Measurements from ENCODE around the gene RPS6KB1. TPM values are rescaled to one million over a fixed set of nuclear protein-coding genes. Genes with fewer than 3 reads are reported as not detected.
"Not testable (repeated sequence)": the region's sequence is repeated elsewhere in the genome, so short reads cannot be mapped to it uniquely, and the experiment has no call there.

The RPS6KB1 gene
- total RNA-seq, 1 donor from 2014 or later, result 36.3 TPM

GRCh38 chr17:59930768-59931167 is 37.8 kb downstream of the RPS6KB1 start:
- not testable (repeated sequence) for DNase-seq (ENCODE audit: low spot score in 2 of 2); FAIRE-seq

GRCh38 chr17:59933317-59933716 is 40.4 kb downstream of the RPS6KB1 start:
- DNase-seq (ENCODE audit: low spot score in 2 of 2); FAIRE-seq: not testable (repeated sequence)

GRCh38 chr17:59940697-59941096 is 47.8 kb downstream of the RPS6KB1 start:
- FAIRE-seq; DNase-seq (ENCODE audit: low spot score in 2 of 2): not testable (repeated sequence)

GRCh38 chr17:59941131-59941530 is 48.2 kb downstream of the RPS6KB1 start:
- FAIRE-seq, result no peak
- no peak for DNase-seq (ENCODE audit: low spot score in 2 of 2)

- FAIRE-seq; DNase-seq (ENCODE audit: low spot score in 2 of 2): not testable (repeated sequence)
Observed at GRCh38 chr17:59946433-59946832, 53.5 kb downstream of the RPS6KB1 start.

- FAIRE-seq; DNase-seq (ENCODE audit: low spot score in 2 of 2): not testable (repeated sequence)
Observed at GRCh38 chr17:59947310-59947709, 54.4 kb downstream of the RPS6KB1 start.

- FAIRE-seq, result no peak
- no peak for DNase-seq (ENCODE audit: low spot score in 2 of 2)
Observed at GRCh38 chr17:59950049-59950448, 57.1 kb downstream of the RPS6KB1 start.

GRCh38 chr17:59954856-59955255 is 61.9 kb downstream of the RPS6KB1 start:
- FAIRE-seq, result no peak

GRCh38 chr17:59959574-59959973 is 66.7 kb downstream of the RPS6KB1 start:
- DNase-seq (ENCODE audit: low spot score in 2 of 2); FAIRE-seq: not testable (repeated sequence)

More at GRCh38 chr17:59954856-59955255, 61.9 kb downstream of the RPS6KB1 start:
- DNase-seq (ENCODE audit: low spot score in 2 of 2), result no peak

GRCh38 chr17:59962739-59963318 is 69.9 kb downstream of the RPS6KB1 start:
- DNase-seq (ENCODE audit: low spot score in 2 of 2) (no peak), FAIRE-seq (no peak)

GRCh38 chr17:59963738-59964481 is 71.0 kb downstream of the RPS6KB1 start:
- peak; percentile 19 to 49 for DNase-seq (ENCODE audit: low spot score in 2 of 2)
- no peak for FAIRE-seq

- no peak for FAIRE-seq
Observed at GRCh38 chr17:59964482-59965328, 71.8 kb downstream of the RPS6KB1 start, which contains the start of gene RNFT1. TSS of gene RNFT1 (minus strand) at chr17:59964740. CDS start at chr17:59964663, 77 bp downstream.

GRCh38 chr17:59971771-59972170 is 78.8 kb downstream of the RPS6KB1 start:
- DNase-seq (ENCODE audit: low spot score in 2 of 2); FAIRE-seq: not testable (repeated sequence)

More at GRCh38 chr17:59964482-59965328, 71.8 kb downstream of the RPS6KB1 start, which contains the start of gene RNFT1:
- DNase-seq (ENCODE audit: low spot score in 2 of 2), result peak; percentile 82 to 86

- FAIRE-seq (no peak), DNase-seq (ENCODE audit: low spot score in 2 of 2) (no peak)
Observed at GRCh38 chr17:59972778-59973177, 79.9 kb downstream of the RPS6KB1 start.

- not testable (repeated sequence) for DNase-seq (ENCODE audit: low spot score in 2 of 2); FAIRE-seq
Observed at GRCh38 chr17:59973483-59973882, 80.6 kb downstream of the RPS6KB1 start.

GRCh38 chr17:59975166-59975565 is 82.2 kb downstream of the RPS6KB1 start:
- FAIRE-seq; DNase-seq (ENCODE audit: low spot score in 2 of 2): not testable (repeated sequence)

GRCh38 chr17:59996608-59997007 is 103.7 kb downstream of the RPS6KB1 start:
- DNase-seq (ENCODE audit: low spot score in 2 of 2); FAIRE-seq: not testable (repeated sequence)

Measured in frontal cortex (tissue), 4 donors.